T-helper 2 cell treated with Interferon-gamma antibody and Interleukin-4, amounts not matched to agents 100 ng/mL and 5 ng/mL, for 36 hours (primary cell): ENCODE results near the gene DMPK. TPM values are rescaled to one million over a fixed set of nuclear protein-coding genes. Genes with fewer than 3 reads are reported as not detected.
"Not testable (repeated sequence)": the region's sequence is repeated elsewhere in the genome, so short reads cannot be mapped to it uniquely, and the experiment has no call there.

Source experiments
- intact Hi-C: fragments of 100-400 bp; cut with micrococcal nuclease; formaldehyde crosslinking; loops from one replicate; pipeline ENCODE4 v1.15.1; 2023
- total RNA-seq: library from RNA; stranded (reverse); gene quantifications from 2 replicates; pipeline ENCODE4 v1.2.3, GENCODE V29; 2022

Gene DMPK
- total RNA-seq, 1 donor from 2014 or later: 17.1 TPM

DNA sequence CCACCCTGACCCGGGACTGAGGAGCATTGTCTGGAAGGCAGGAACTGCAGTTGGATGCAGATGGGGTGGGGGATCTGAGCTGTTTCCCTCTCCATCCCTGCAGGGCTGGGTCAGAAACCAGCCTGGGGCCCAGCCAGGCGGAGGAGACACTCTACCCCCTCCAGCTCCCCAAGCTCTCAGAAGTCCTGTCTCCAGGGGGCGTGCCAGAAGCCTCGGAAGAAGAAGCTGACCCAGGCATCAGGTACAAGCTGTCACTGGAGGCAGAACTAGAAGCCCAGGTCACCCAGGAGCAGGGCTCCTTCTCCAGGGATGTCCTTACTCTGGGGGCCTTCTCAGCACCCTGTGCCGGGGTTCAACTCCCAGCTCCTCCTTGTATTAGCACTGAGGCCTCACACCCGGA, 28.7 kb downstream of the DMPK start:
- intact Hi-C loops: no loop called here

DNA sequence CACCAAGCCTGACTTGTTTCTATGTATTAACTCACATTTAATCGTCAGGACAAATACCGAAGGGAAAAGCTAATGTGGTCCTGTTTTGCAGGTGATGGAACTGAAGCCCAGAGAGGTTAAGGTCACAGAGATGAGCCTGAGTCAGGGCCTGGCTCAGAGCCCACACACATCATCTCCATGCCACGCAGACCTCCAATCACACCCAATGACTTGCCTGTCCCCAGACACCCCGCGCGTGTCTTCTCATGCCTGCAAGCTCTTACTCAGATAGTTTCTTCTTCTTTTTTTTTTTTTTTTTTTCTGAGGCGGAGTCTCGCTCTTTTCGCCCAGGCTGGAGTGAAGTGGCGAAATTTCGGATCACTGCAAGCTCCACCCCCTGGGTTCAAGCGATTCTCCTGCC, 29.7 kb downstream of the DMPK start:
- intact Hi-C loops: no loop called here

DNA sequence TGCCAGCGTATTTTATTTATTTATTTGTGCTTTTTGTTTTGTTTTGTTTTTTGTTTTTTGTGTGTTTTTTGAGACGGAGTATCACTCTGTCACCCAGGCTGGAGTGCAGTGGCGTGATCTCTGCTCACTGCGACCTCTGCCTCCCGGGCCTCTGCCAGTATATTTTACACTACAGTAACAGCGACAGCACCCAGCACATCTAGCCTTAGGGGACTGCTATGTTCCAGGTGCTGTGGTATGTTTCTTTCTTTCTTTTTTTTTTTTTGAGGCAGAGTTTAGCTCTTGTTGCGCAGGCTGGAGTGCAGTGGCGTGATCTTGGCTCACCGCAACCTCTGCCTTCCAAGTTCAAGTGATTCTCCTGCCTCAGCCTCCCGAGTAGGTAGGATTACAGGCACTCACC, 30.8 kb downstream of the DMPK start:
- intact Hi-C loops: not testable (repeated sequence)

DNA sequence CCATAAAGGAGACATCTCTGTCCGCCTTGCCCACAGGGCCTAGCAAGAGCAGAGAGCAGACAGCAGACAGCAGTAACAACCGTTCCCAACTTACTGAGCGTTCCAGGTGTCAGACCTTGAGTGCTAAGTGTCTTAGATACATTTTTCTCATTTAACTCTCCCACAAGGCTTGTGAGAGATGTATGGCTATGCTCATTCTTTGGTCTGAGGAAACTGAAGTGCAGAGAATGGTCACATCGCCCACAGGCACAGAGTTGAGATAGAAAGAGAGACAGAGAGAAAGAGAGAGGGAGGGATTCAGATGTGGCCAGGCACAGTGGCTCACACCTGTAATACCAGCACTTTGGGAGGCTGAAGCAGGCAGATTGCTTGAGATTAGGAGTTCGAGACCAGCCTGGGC, 34.8 kb downstream of the DMPK start:
- intact Hi-C loops: no loop called here

DNA sequence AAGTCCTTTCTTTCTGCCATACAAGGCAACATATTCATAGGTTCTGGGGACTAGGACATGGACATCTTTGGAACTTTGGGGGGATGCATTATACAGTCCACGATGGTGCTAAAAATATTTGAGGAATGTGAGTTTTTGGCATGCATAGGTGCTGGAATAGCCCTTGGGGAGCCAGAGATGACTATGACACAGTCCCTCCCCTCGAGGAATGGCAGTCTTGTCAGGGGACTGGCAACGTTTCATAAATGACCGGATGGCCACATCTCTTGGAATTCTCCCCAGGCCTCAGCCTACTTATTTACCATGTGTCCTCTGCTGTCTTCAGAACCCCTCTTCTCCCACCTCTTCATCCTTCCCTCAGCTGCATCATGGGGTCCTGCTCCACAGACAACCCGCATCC, 35.4 kb downstream of the DMPK start:
- intact Hi-C loops: no loop called here

DNA sequence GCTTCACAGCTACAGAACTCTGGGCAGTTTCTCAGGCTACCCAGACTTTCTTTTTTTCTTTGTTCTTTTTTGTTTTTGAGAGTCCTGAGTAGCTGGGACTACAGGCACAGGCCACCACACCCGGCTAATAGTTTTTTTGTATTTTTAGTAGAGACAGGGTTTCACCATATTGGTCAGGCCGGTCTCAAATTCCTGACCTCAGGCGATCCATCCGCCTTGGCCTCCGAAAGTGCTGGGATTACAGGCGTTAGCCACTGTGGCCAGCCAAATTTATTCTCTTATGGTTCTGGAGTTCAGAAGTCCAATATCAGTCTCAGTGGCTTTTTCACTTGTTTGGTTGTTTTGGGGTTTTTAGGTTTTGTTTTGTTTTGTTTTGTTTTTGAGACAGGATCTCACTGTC, 36.7 kb downstream of the DMPK start:
- intact Hi-C loops: no loop called here

DNA sequence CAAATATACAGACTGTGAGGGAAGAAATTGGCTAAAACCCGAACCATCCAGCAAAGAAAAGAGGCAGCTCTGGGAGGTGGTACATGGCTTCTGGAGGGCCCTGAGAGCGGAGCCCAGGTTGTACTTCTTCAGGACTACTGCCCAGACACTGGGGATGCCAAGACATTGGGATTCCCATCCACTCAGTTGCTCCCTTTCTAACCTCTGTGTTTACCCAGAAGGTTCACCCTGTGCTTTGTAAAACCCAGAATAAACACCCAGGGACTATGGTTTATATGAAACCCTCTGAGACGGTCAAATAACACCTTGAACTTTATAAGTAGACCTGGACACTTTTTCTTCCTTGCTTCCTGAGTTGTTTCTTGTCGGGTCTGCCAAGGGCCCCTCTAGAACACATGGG, 39.3 kb downstream of the DMPK start:
- intact Hi-C loops: no loop called here

DNA sequence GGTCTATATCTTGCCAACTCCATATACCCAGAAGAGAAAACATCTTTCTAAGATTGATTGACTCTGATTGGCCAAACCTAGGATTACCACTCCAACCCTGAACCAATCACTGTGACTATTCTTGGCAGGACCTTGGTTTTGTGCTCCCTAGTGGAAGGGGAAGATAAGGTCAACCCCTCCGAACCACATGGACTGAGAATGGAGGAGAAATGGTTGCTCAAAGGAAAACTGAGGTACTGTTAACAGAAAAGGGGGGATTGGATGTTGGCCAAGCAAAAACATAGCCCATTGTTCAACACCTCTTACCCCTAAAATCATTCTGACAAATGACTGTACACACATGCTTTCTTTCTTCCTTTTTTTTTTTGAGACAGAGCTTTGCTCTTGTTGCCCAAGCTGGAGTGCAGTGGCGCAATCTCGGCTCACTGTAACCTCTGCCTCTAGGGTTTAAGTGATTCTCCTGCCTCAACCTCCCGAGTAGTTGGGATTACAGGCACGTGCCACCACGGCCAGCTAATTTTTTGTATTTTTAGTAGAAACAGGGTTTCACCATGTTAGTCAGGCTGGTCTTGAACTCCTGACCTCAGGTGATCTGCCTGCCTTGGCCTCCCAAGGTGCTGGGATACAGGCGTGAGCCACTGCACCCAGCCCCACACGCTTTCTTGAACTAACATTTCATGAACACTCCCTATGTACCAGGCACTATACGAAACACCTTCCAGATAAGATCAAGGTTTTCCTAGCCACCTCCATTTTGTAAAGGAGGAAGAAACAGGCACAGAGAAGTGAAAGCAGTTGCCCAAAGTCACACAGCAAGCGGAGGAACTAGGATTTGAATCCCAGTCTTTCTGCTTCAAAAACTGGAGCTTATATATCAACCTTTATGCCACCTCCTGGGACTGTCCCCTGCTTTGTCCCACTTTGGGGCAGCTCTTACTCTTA, 42.5 kb downstream of the DMPK start:
- intact Hi-C loops: no loop called here

DNA sequence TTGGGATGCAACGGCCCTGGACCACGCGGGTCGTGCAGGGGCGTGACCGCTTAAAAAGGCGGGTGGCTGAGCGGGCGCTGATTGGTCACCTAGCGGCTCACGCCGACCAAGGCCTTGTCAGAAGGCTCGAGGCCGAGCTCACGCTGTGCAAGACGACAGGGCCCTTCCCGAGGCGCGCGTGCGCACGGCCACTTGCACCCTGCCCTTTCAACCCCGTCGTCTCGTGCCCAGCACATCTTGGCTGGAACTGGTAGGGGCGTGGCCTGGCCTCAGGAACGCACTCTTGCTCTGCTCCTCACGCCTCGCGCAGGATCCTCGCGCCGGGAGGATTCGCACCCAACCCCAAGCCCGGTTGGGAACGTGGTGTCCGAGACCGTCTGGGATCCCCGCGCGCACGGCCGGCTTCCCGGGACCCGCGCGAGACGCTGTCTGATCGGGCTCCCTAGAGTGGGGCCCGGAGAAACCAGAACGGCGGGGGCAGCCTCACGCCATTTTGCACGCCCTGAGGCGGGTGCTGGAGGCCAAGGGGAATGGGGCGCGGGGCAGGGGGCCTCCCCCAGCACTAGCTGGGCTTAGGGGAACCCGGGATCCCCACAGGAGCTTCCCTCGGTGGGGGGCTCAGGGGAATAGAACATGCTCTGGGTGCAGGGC, 49.0 kb downstream of the DMPK start, which contains the start of gene MEIOSIN:
TSS of gene MEIOSIN (plus strand) at position 280 of the 651 bp plus-strand sequence. CDS start 1,938 bp downstream, outside the sequence.
- intact Hi-C loops: no loop called here

DNA sequence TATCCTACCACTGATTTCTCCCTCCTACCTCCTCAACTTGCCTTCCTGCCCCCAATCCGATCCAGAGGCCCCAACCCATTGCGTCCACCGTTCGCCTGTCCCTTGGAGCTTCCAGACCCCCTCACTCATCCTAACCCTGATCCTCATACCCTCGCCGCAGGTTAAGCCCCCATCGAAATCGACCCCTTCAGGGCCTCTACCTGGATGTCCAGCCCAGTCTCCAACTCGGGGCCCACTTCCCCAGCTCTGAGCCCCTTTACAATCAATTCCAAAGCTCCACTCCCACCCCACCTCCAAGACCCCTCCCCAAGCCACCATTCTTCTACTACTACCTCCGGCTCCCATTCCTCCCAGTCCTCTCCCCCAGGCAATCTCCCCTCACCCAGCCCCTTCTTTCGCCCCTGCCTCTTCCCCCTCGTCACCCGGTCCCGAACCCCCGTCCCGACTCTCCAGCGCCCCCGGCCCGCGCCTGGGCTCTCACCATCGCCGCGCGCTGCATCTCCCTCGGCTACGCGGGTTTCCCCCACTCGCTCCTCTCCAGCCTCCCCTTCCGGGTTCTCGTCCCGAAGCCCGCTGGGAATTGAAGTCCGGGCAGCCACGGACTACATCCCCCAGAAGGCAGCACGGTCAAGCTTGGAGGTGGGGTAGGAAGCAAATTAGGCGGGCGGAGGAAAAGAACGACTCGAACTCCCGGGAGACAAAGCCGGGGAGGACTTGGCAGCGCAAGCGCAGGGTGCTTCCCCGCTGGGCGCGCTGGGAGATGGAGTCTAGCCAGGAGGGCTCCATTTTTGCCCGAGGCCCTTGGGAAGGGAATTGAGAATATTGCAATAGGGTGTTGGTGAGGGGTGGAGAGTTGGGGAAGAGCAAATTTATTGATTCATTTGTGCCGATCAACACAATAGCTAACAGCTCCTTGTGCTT, 51.7 kb downstream of the DMPK start, which contains the start of gene FBXO46:
TSS of gene FBXO46 (minus strand) at position 529 of the 921 bp plus-strand sequence. CDS start 17,401 bp downstream, outside the sequence.
- intact Hi-C loops: loop anchor here (1.0 to 2.0 kb wide), 5 partner anchors 13 to 156 kb away; partner anchors contain the start of genes IRF2BP1, OPA3, SIX5 and SYMPK

DNA sequence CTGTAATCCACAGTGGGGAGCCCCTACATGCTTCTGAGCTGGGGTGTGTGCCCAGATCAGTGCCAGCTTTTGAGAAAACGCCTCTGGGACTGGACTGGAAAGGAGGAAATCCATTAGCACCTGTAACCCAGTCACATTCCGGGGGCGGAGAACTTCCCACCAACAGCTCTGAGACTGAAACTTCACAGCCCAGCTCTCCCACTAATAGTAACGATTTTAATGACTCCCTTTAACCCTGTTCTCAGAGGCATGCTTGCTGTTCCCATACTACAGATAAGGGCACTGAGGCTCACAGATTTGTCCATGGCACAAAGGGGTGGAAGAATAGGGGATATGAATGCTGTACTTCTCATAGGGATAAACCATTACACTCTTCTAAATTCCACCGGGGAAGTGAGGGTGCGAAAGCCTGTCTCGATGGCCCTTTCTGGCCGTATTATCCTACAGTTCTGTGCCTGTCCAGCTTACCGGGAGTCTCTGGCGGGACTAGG, 52.4 kb downstream of the DMPK start:
- intact Hi-C loops: loop anchor here (1.0 to 2.0 kb wide), 5 partner anchors 13 to 157 kb away; partner anchors contain the start of genes IRF2BP1, OPA3, SIX5 and SYMPK

DNA sequence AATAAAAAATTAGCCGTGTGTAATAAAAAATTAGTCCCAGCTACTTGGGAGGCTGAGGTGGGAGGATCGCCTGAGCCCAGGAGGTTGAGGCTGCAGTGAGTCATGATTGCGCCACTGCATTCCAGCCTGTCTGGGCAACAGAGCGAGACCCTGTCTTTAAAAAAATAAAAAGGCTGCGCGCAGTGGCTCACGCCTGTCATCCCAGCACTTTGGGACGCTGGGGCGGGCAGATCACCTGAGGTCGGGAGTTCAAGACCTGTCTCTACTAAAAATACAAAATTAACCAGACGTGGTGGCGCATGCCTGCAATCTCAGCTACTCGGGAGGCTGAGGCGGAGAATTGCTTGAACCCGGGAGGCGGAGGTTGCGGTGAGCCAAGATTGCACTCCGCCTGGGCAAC, 53.6 kb downstream of the DMPK start:
- intact Hi-C loops: not testable (repeated sequence)

DNA sequence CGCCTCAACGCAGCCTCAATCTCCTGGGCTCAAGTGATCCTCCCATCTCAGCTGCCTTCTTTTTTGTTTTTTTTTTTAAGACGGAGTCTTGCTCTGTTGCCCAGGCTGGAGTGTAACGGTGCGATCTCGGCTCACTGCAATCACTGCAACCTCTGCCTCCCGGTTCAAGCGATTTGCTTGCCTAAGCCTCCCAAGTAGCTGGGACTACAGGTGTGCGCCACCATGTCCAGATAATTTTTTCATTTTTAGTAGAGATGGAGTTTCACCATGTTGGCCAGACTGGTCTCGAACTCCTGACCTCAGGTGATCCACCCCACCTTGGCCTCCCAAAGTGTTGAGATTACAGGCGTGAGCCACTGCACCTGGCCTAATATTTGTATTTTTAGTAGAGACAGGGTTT, 62.2 kb downstream of the DMPK start:
- intact Hi-C loops: not testable (repeated sequence)

Other genes with a start within 250 kb of the DMPK start
- gene OPA3, start 197.7 kb downstream of the DMPK start, total RNA-seq: 14.4 and 15.7 TPM in 2 replicates
- gene GPR4, start 180.3 kb downstream of the DMPK start, total RNA-seq: not detected in 2 replicates
- 105 and 110 TPM in 2 replicates for gene EML2, start 143.1 kb downstream of the DMPK start, total RNA-seq
- gene GIPR, start 114.3 kb downstream of the DMPK start, total RNA-seq: 4.7 and 5.1 TPM in 2 replicates
- gene SNRPD2, start 90.5 kb downstream of the DMPK start, total RNA-seq: 596 and 605 TPM in 2 replicates
- gene QPCTL, start 89.8 kb downstream of the DMPK start, total RNA-seq: 8.2 and 9.1 TPM in 2 replicates
- 38.3 and 38.9 TPM in 2 replicates for gene FBXO46, start 51.6 kb downstream of the DMPK start, total RNA-seq
- not detected in 2 replicates for gene MEIOSIN, start 49.1 kb downstream of the DMPK start, total RNA-seq
- 0.68 and 0.82 TPM in 2 replicates for gene SIX5, start 13.2 kb downstream of the DMPK start, total RNA-seq
- gene DMWD, start 10.4 kb upstream of the DMPK start, total RNA-seq: 23.1 and 26.2 TPM in 2 replicates
- gene RSPH6A, start 32.8 kb upstream of the DMPK start, total RNA-seq: 0.39 and 0.50 TPM in 2 replicates
- 99.9 and 106 TPM in 2 replicates for gene SYMPK, start 80.7 kb upstream of the DMPK start, total RNA-seq
- gene FOXA3, start 81.8 kb upstream of the DMPK start, total RNA-seq: not detected in 2 replicates
- gene IRF2BP1, start 103.7 kb upstream of the DMPK start, total RNA-seq: 15.3 and 15.8 TPM in 2 replicates
- 8.8 and 9.8 TPM in 2 replicates for gene MYPOP, start 120.1 kb upstream of the DMPK start, total RNA-seq
- not detected in 2 replicates for gene NANOS2, start 132.3 kb upstream of the DMPK start, total RNA-seq
- 0.02 and 0.09 TPM in 2 replicates for gene NOVA2, start 191.4 kb upstream of the DMPK start, total RNA-seq
- 22.8 and 26.8 TPM in 2 replicates for gene CCDC61, start 213.0 kb upstream of the DMPK start, total RNA-seq
- gene PGLYRP1, start 240.6 kb upstream of the DMPK start, total RNA-seq: not detected in 2 replicates